ENCODE results near the gene ZNF324.

DNA sequence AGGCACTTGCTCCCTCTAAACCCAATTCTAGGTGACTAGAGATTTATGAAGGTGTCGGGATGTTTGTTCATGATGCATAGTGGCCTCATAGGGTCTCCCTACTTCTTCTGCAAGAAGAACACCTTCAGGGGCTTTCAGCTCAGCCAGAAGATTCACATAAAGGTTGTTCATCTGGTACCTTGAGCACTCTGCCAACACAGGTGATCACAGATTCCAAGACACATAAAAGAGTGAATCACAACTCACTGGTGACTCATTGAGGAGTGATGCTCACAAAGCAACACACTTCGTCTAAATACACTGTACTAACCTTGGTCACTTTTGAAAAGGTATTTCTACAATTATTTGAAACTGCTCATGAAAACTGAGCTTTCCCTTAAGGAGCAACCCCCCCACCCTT, 6.8 kb upstream of the ZNF324 start:
- TF ChIP-seq, protein P1, sequence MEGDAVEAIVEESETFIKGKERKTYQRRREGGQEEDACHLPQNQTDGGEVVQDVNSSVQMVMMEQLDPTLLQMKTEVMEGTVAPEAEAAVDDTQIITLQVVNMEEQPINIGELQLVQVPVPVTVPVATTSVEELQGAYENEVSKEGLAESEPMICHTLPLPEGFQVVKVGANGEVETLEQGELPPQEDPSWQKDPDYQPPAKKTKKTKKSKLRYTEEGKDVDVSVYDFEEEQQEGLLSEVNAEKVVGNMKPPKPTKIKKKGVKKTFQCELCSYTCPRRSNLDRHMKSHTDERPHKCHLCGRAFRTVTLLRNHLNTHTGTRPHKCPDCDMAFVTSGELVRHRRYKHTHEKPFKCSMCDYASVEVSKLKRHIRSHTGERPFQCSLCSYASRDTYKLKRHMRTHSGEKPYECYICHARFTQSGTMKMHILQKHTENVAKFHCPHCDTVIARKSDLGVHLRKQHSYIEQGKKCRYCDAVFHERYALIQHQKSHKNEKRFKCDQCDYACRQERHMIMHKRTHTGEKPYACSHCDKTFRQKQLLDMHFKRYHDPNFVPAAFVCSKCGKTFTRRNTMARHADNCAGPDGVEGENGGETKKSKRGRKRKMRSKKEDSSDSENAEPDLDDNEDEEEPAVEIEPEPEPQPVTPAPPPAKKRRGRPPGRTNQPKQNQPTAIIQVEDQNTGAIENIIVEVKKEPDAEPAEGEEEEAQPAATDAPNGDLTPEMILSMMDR (IDR thresholded peaks at IDR 0.05; ENCODE audit: low read length), result no peak
- no peak for TF ChIP-seq EZH2 (IDR thresholded peaks at IDR 0.05; ENCODE audit: borderline replicate concordance, low read length)

All from OCI-LY1 (cell line).